GM10248 (cell line): ENCODE data around the gene APOOL.
"Not testable (repeated sequence)": the region's sequence is repeated elsewhere in the genome, so short reads cannot be mapped to it uniquely, and the experiment has no call there.

Experiments used
- CTCF ChIA-PET: fragments of 300-600 bp; sonication (Branson Sonifier 250); formaldehyde crosslinking; extraction: SDS; loops from one replicate; lab custom pipeline; 2021; ENCODE audit warnings: antibody characterized with exemption; lab: Yijun Ruan, JAX
- POLR2A ChIA-PET: fragments of 350-650 bp; sonication (Branson Sonifier 250); formaldehyde crosslinking; extraction: SDS; loops from one replicate; lab custom pipeline; 2020; ENCODE audit warnings: antibody characterized with exemption; lab: Yijun Ruan, JAX
- DNase-seq: peaks from one replicate; pipeline ENCODE4 v3.0.0; 2012; ENCODE audit errors: extremely low spot score
- CTCF ChIP-seq: IDR thresholded peaks from 2 replicates; pipeline ENCODE4 v1.5.1; 2012; ENCODE audit warnings: mild to moderate bottlenecking, low read depth; ENCODE audit errors: extremely low read depth, missing control alignments, control extremely low read depth

Gene APOOL

GRCh38 chrX:85012098-85012497, 8.4 kb downstream of the APOOL start:
- TF ChIP-seq CTCF: no peak
- DNase-seq: no peak
- ChIA-PET CTCF (no interaction called here), POLR2A (no interaction called here)

- POLR2A ChIA-PET, CTCF ChIA-PET, DNase-seq: not testable (repeated sequence)
These were observed 11.7 kb downstream of the APOOL start for GRCh38 chrX:85015351-85015750.

GRCh38 chrX:85017721-85018120, 14.0 kb downstream of the APOOL start:
- ChIA-PET CTCF (no interaction called here), POLR2A (no interaction called here)
- DNase-seq: no peak
- no peak for TF ChIP-seq CTCF

GRCh38 chrX:85018471-85018870, 14.8 kb downstream of the APOOL start:
- no peak for TF ChIP-seq CTCF
- POLR2A ChIA-PET: no interaction called here
- DNase-seq: no peak
- CTCF ChIA-PET: no interaction called here

GRCh38 chrX:85020216-85020615, 16.5 kb downstream of the APOOL start:
- ChIA-PET POLR2A (no interaction called here), CTCF (no interaction called here)
- DNase-seq: no peak
- TF ChIP-seq CTCF: no peak

GRCh38 chrX:85024044-85024443, 20.4 kb downstream of the APOOL start:
- CTCF ChIA-PET: no interaction called here
- no peak for TF ChIP-seq CTCF
- DNase-seq: no peak
- POLR2A ChIA-PET: no interaction called here

GRCh38 chrX:85024562-85024961, 20.9 kb downstream of the APOOL start:
- TF ChIP-seq CTCF: no peak
- POLR2A ChIA-PET: no interaction called here
- CTCF ChIA-PET: interaction anchor here (1.1 kb wide), 1 partner anchor 20 kb away, joined by 3 read pairs; no protein-coding TSS in a partner anchor
- DNase-seq: no peak
